Activated CD8-positive, alpha-beta memory T cell treated with anti-CD3 and anti-CD28 coated beads for 48 hours (primary cell): ENCODE measurements around the gene UBA6.
"Not testable (repeated sequence)": the region's sequence is repeated elsewhere in the genome, so short reads cannot be mapped to it uniquely, and the experiment has no call there.

Experiments
- DNase-seq, 3 experiments: peaks; one replicate each; pipeline ENCODE4 v3.0.0-alpha.2; 2020; ENCODE audit warnings: low read depth in 2 of 3, low spot score in 2 of 3

UBA6 gene

GRCh38 chr4:67674098-67674497, 26.9 kb downstream of the UBA6 start:
- DNase-seq: no peak

GRCh38 chr4:67668315-67668714, 32.6 kb downstream of the UBA6 start:
- no peak for DNase-seq

- no peak for DNase-seq
Measured at GRCh38 chr4:67660418-67660817, 40.5 kb downstream of the UBA6 start.

- DNase-seq: no peak
Measured at GRCh38 chr4:67659065-67659464, 41.9 kb downstream of the UBA6 start.

- no peak for DNase-seq
Measured at GRCh38 chr4:67658302-67658701, 42.7 kb downstream of the UBA6 start.

- DNase-seq: no peak
Measured at GRCh38 chr4:67651536-67651935, 49.4 kb downstream of the UBA6 start.

GRCh38 chr4:67638136-67638535, 62.8 kb downstream of the UBA6 start:
- DNase-seq: no peak

GRCh38 chr4:67636978-67637377, 64.0 kb downstream of the UBA6 start:
- DNase-seq: not testable (repeated sequence)

GRCh38 chr4:67635331-67635730, 65.6 kb downstream of the UBA6 start:
- DNase-seq: no peak

- DNase-seq: no peak
Measured at GRCh38 chr4:67634741-67635140, 66.2 kb downstream of the UBA6 start.

GRCh38 chr4:67632492-67632891, 68.5 kb downstream of the UBA6 start:
- no peak for DNase-seq

- no peak for DNase-seq
Measured at GRCh38 chr4:67624939-67625338, 76.0 kb downstream of the UBA6 start.

GRCh38 chr4:67616478-67616877, 84.5 kb downstream of the UBA6 start:
- DNase-seq: no peak

- DNase-seq: no peak
Measured at GRCh38 chr4:67615119-67615518, 85.8 kb downstream of the UBA6 start.

GRCh38 chr4:67614186-67614585, 86.8 kb downstream of the UBA6 start:
- no peak for DNase-seq

- no peak for DNase-seq
Measured at GRCh38 chr4:67608027-67608426, 92.9 kb downstream of the UBA6 start.

GRCh38 chr4:67604749-67605148, 96.2 kb downstream of the UBA6 start:
- DNase-seq: no peak

GRCh38 chr4:67604029-67604381, 97.0 kb downstream of the UBA6 start:
- no peak for DNase-seq

- no peak for DNase-seq
Measured at GRCh38 chr4:67603310-67604028, 97.5 kb downstream of the UBA6 start.

GRCh38 chr4:67593741-67594175, 107.2 kb downstream of the UBA6 start:
- DNase-seq: no peak

- no peak for DNase-seq
Measured at GRCh38 chr4:67587156-67587555, 113.8 kb downstream of the UBA6 start.

GRCh38 chr4:67584496-67584895, 116.5 kb downstream of the UBA6 start:
- DNase-seq: no peak

- DNase-seq: no peak
Measured at GRCh38 chr4:67581913-67582312, 119.0 kb downstream of the UBA6 start.
